AG04450 (cell line): ENCODE data around the gene ZFYVE16. TPM values are rescaled to one million over a fixed set of nuclear protein-coding genes. Genes with fewer than 3 reads are reported as not detected.

Experiments used
- CTCF ChIA-PET: fragments of 300-600, 350-600 bp; formaldehyde crosslinking; extraction: SDS; loops from one replicate; lab custom pipeline; 2022; ENCODE audit warnings: antibody characterized with exemption, inconsistent platforms; lab: Charles Lee
- POLR2A ChIA-PET: fragments of 350-600 bp; formaldehyde crosslinking; extraction: SDS; loops from one replicate; lab custom pipeline; 2021; ENCODE audit warnings: antibody characterized with exemption, inconsistent platforms; lab: Yijun Ruan, JAX
- DNase-seq: peaks from one replicate; pipeline ENCODE4 v3.0.0-alpha.2; 2011; ENCODE audit warnings: low read depth, low spot score
- H3K27ac ChIP-seq: one replicate; pipeline ENCODE4 v1.5.1; 2012; ENCODE audit warnings: low read depth, low read length, control low read depth
- H3K27me3 ChIP-seq: one replicate; pipeline ENCODE4 v1.6.0; 2012; ENCODE audit warnings: low read length; ENCODE audit not compliant: control insufficient read depth, insufficient read depth
- H3K4me3 ChIP-seq: 2 replicates; pipeline ENCODE4 v1.5.1; 2011; ENCODE audit warnings: mild to moderate bottlenecking, low read depth, low read length, control low read depth
- H3K9me3 ChIP-seq: 2 replicates; pipeline ENCODE4 v1.5.1; 2012; ENCODE audit warnings: low read length; ENCODE audit not compliant: control insufficient read depth, insufficient read depth
- CTCF ChIP-seq: IDR thresholded peaks from 2 replicates; pipeline ENCODE4 v1.5.1; 2011; ENCODE audit warnings: low read depth, low read length, control low read depth, inconsistent platforms
- polyA plus RNA-seq: library from polyadenylated mRNA; depleted of rRNA; stranded (reverse); fragments of >200 nt; gene quantifications from 2 replicates; pipeline ENCODE4 v1.2.3, GENCODE V29; 2011; rRNA removed
- small RNA-seq: library from RNA; depleted of rRNA; stranded (forward); fragments of <200 nt; gene quantifications from one replicate; pipeline ENCODE3, GENCODE V24; 2012; ENCODE audit warnings: low read depth; ENCODE audit not compliant: insufficient read length

Gene ZFYVE16
- polyA plus RNA-seq, 1 experiment, result 15.8 TPM

GRCh38 chr5:80504833-80505232 is 97.0 kb downstream of the ZFYVE16 start:
- Histone ChIP-seq H3K4me3 (no peak overlapping the region), H3K27ac (no peak overlapping the region), H3K27me3 (no peaks in the 10 kb centered on the region), H3K9me3 (no peaks in the 10 kb centered on the region)
- ChIA-PET CTCF (no interaction called here), POLR2A (no interaction called here)
- TF ChIP-seq CTCF, result no peak
- no peak for DNase-seq

GRCh38 chr5:80507663-80508062 is 99.8 kb downstream of the ZFYVE16 start:
- POLR2A ChIA-PET, result no interaction called here
- Histone ChIP-seq H3K27ac (no peak overlapping the region), H3K9me3 (no peaks in the 10 kb centered on the region), H3K4me3 (no peak overlapping the region), H3K27me3 (no peaks in the 10 kb centered on the region)
- TF ChIP-seq CTCF, result no peak
- CTCF ChIA-PET, result no interaction called here
- no peak for DNase-seq

GRCh38 chr5:80508844-80509243 is 101.0 kb downstream of the ZFYVE16 start:
- Histone ChIP-seq H3K27me3 (no peaks in the 10 kb centered on the region), H3K4me3 (no peak overlapping the region), H3K9me3 (no peaks in the 10 kb centered on the region), H3K27ac (no peak overlapping the region)
- ChIA-PET POLR2A (no interaction called here), CTCF (no interaction called here)
- TF ChIP-seq CTCF, result no peak
- no peak for DNase-seq

GRCh38 chr5:80509362-80509761 is 101.5 kb downstream of the ZFYVE16 start:
- Histone ChIP-seq H3K4me3 (no peak overlapping the region), H3K27me3 (no peaks in the 10 kb centered on the region), H3K9me3 (no peaks in the 10 kb centered on the region), H3K27ac (no peak overlapping the region)
- ChIA-PET POLR2A (no interaction called here), CTCF (no interaction called here)
- DNase-seq, result no peak
- TF ChIP-seq CTCF, result no peak

GRCh38 chr5:80516826-80517225 is 109.0 kb downstream of the ZFYVE16 start:
- Histone ChIP-seq H3K27ac (no peak overlapping the region), H3K27me3 (no peaks in the 10 kb centered on the region), H3K4me3 (no peak overlapping the region), H3K9me3 (no peaks in the 10 kb centered on the region)
- CTCF ChIA-PET, result no interaction called here
- DNase-seq, result peak; percentile 46
- POLR2A ChIA-PET, result no interaction called here
- TF ChIP-seq CTCF, result no peak

Small RNA genes lying within 50 kb of the gene (small RNA-seq; reads per million reads assigned to genes)
- gene RNU6-211P, result not detected

Other genes starting within 250 kb of the ZFYVE16 start
- 7.3 and 8.5 TPM in 2 replicates for gene SERINC5, start 152.0 kb upstream of the ZFYVE16 start, polyA plus RNA-seq
- not detected in 2 replicates for gene SPZ1, start 88.1 kb upstream of the ZFYVE16 start, polyA plus RNA-seq
- 3.3 and 4.6 TPM in 2 replicates for gene FAM151B, start 80.0 kb downstream of the ZFYVE16 start, polyA plus RNA-seq
- not detected in 2 replicates for gene ANKRD34B, start 162.2 kb downstream of the ZFYVE16 start, polyA plus RNA-seq
- 7.2 and 10.8 TPM in 2 replicates for gene MSH3, start 246.6 kb downstream of the ZFYVE16 start, polyA plus RNA-seq
- gene DHFR, start 246.9 kb downstream of the ZFYVE16 start, polyA plus RNA-seq, result 15.7 and 22.5 TPM in 2 replicates